Measurements from ENCODE around the gene NPC1. TPM values are rescaled to one million over a fixed set of nuclear protein-coding genes. Genes with fewer than 3 reads are reported as not detected.
"Not testable (repeated sequence)": the region's sequence is repeated elsewhere in the genome, so short reads cannot be mapped to it uniquely, and the experiment has no call there.

NPC1 gene
- total RNA-seq, 2 experiments from 2014 or later, result 54.5 to 55.3 TPM

GRCh38 chr18:23504720-23505119 lies 81.6 kb downstream of the NPC1 start:
- POLR2A ChIA-PET, result interaction anchor here (0.6 kb wide), 1 partner anchor 419 kb away, joined by 3 read pairs; no protein-coding TSS in a partner anchor
- no peak for DNase-seq
- Mint-ChIP-seq H3K36me3 (peaks cover 16% of the 10 kb centered on the region), H3K9me3 (no peaks in the 10 kb centered on the region), H3K27me3 (no peaks in the 10 kb centered on the region), H3K4me1 (peaks cover 38% of the 10 kb centered on the region), H3K27ac (peak overlapping the region; percentile 91), H3K4me3 (peak overlapping the region; percentile 93)
- ATAC-seq (ENCODE audit: low read depth), result no peak

- Mint-ChIP-seq H3K9me3 (no peaks in the 10 kb centered on the region), H3K4me3 (peak overlapping the region; percentile 93), H3K36me3 (peaks cover 15% of the 10 kb centered on the region), H3K27ac (peak overlapping the region; percentile 91), H3K27me3 (no peaks in the 10 kb centered on the region), H3K4me1 (peaks cover 43% of the 10 kb centered on the region)
- ATAC-seq (ENCODE audit: low read depth) (no peak), DNase-seq (no peak)
- POLR2A ChIA-PET, result interaction anchor here (0.8 to 2.1 kb wide), 2 partner anchors 81 to 1904 kb away, joined by 3 to 8 read pairs; no protein-coding TSS in a partner anchor
These were observed 82.4 kb downstream of the NPC1 start for GRCh38 chr18:23503963-23504344.

DNA sequence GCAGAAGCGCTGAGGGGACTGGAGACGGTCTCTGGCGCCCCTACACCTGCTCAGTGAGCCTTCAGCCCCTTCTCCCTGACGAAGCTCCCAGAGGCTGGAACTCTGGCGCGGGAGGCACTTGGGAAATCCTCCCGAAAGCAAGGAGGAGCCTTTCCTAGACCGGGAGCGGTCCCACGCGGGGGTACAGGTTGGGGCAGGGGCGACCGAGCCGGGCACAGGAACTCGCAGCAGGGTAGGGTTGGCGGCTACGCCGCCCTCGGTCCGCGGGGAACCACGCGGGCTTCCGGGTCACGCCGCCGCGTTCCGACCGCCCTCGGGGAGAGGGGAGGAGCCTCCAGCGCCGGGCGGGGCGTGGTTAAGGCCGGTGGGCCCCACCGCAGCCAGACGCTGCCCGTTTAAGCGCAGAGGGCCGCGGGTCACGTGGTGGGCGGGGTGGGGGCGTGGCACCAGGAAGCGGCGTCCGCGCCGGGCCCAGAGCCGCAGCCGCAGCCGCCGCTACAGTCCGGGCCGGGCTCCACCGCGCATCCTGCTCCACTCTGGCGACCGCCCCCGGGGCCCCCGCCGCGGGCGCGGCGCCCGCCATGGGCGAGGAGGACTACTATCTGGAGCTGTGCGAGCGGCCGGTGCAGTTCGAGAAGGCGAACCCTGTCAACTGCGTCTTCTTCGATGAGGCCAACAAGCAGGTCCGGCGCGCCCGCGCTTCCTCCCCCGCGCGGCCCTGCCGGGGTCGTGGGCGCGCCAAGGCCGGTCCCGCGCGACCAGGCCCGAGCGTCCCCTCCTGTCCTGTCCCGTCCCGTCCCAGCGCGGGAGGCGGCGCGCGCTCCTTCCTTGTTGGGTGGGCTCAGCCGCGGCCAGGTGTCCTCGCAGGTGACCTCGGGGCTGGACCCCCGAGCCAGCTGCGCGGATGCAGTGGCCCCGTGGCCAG lies 83.0 kb downstream of the NPC1 start, which contains the start of gene RMC1:
Gene RMC1, plus strand, starts transcription at position 474 of the 925 bp plus-strand sequence. Its CDS starts 108 bp downstream, at position 582.
- H3K4me3 Mint-ChIP-seq, result peak within 1 kb of the TSS; percentile 93
- POLR2A ChIA-PET, result interaction anchor here (0.6 to 2.1 kb wide), 3 partner anchors 82 to 1904 kb away, joined by 3 to 8 read pairs (median 3); partner anchors contain the start of gene CABYR
- H3K36me3 Mint-ChIP-seq, result peaks cover 11% of the 10 kb centered on the region
- no peaks in the 10 kb centered on the region for H3K27me3 Mint-ChIP-seq
- peaks cover 48% of the 10 kb centered on the region for H3K4me1 Mint-ChIP-seq
- ATAC-seq (ENCODE audit: low read depth) (peak; percentile 85), DNase-seq (peak; percentile 99)
- H3K27ac Mint-ChIP-seq, result peak within 1 kb of the TSS; percentile 91
- no peaks in the 10 kb centered on the region for H3K9me3 Mint-ChIP-seq

DNA sequence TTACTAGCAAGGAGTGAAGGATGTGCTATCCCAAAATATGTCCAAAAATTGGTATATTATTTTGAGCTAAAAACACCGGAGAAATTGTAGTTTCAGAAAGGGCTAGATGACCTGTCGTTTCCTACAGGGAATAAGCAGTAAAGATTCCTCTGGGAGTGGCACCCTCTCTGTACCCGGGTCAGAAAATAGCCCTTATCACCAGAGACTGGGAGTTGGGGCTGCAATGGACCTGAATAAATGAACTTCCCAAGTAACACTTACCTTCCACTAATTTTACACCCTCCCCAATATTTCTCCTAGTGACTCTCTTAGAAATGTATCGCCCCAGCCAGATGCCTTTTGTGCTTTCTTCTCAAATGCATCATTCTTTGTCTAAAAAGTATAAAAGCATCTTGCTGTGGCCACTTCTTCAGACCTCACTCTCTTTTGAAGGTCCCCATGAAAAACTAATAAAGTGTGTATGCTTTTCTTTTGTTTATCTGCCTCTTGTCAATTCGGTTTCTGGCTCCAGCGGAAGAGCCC lies 83.7 kb downstream of the NPC1 start:
- no peaks in the 10 kb centered on the region for H3K27me3 Mint-ChIP-seq
- POLR2A ChIA-PET, result interaction anchor here (0.6 to 2.1 kb wide), 2 partner anchors 83 to 636 kb away, joined by 3 to 8 read pairs; partner anchors contain the start of gene CABYR
- H3K36me3 Mint-ChIP-seq, result peaks cover 9% of the 10 kb centered on the region
- peak overlapping the region; percentile 85 for H3K4me3 Mint-ChIP-seq
- H3K27ac Mint-ChIP-seq, result peak overlapping the region; percentile 90
- no peak for DNase-seq
- no peak for ATAC-seq (ENCODE audit: low read depth)
- no peaks in the 10 kb centered on the region for H3K9me3 Mint-ChIP-seq
- peaks cover 44% of the 10 kb centered on the region for H3K4me1 Mint-ChIP-seq

DNA sequence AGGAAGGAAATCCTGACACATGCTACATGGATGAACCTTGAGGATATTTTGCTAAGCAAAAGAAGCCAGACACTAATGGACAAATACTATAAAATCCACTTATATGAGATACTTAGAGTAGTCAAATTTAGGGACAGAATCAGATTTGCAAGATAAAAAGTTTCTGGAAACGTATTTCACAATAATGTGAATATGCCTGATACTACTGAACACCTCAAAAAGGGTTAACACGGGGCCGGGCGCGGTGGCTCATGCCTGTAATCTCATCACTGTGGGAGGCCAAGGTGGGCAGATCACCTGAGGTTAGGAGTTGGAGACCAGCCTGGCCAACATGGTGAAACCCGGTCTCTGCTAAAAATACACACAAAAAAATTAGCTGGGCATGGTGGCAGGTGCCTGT lies 84.7 kb downstream of the NPC1 start:
- peaks cover 38% of the 10 kb centered on the region for H3K4me1 Mint-ChIP-seq
- H3K4me3 Mint-ChIP-seq, result no peak overlapping the region
- no peak overlapping the region for H3K27ac Mint-ChIP-seq
- H3K27me3 Mint-ChIP-seq, result no peaks in the 10 kb centered on the region
- ATAC-seq (ENCODE audit: low read depth), result no peak
- peaks cover 6% of the 10 kb centered on the region for H3K36me3 Mint-ChIP-seq
- POLR2A ChIA-PET, result no interaction called here
- no peak for DNase-seq
- H3K9me3 Mint-ChIP-seq, result no peaks in the 10 kb centered on the region

- Mint-ChIP-seq H3K27me3 (no peaks in the 10 kb centered on the region), H3K4me1 (peaks cover 32% of the 10 kb centered on the region), H3K27ac (no peak overlapping the region), H3K4me3 (no peak overlapping the region), H3K36me3 (no peaks in the 10 kb centered on the region), H3K9me3 (no peaks in the 10 kb centered on the region)
- DNase-seq (no peak), ATAC-seq (ENCODE audit: low read depth) (no peak)
- POLR2A ChIA-PET, result interaction anchor here (1.0 to 1.9 kb wide), 2 partner anchors 11 to 86 kb away, joined by 3 to 9 read pairs; no protein-coding TSS in a partner anchor
These were observed 87.0 kb downstream of the NPC1 start for GRCh38 chr18:23499291-23499781.

- Mint-ChIP-seq H3K36me3 (no peaks in the 10 kb centered on the region), H3K9me3 (no peaks in the 10 kb centered on the region), H3K4me1 (peaks cover 27% of the 10 kb centered on the region), H3K27me3 (no peaks in the 10 kb centered on the region), H3K4me3 (peak overlapping the region; percentile 18), H3K27ac (no peak overlapping the region)
- DNase-seq, result peak; percentile 56
- POLR2A ChIA-PET, result interaction anchor here (1.0 to 1.9 kb wide), 2 partner anchors 11 to 87 kb away, joined by 3 to 9 read pairs; no protein-coding TSS in a partner anchor
- ATAC-seq (ENCODE audit: low read depth), result peak; percentile 51
These were observed 87.4 kb downstream of the NPC1 start for GRCh38 chr18:23498877-23499276.

DNA sequence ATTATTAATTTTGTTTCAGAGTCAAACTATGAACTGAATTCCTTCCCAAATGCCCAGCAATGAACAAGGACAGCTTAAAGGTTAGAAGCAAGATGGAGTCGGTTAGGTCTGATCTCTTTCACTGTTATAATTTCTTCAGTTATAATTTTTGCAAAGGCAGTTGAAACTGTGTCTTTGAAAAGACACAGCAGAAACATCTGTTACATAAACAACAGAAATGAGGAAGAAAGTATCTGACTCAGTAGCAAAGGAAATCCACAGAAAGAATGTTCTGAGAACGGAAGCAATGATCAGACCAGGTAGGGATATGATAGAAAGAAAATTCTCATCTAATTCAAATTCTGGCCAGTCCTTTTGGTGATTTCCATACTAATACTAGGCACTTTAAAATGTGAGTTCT lies 88.2 kb downstream of the NPC1 start:
- H3K4me3 Mint-ChIP-seq, result no peak overlapping the region
- peaks cover 25% of the 10 kb centered on the region for H3K4me1 Mint-ChIP-seq
- POLR2A ChIA-PET, result interaction anchor here (1.0 to 1.9 kb wide), 2 partner anchors 10 to 88 kb away, joined by 3 to 9 read pairs; no protein-coding TSS in a partner anchor
- H3K27ac Mint-ChIP-seq, result no peak overlapping the region
- no peaks in the 10 kb centered on the region for H3K36me3 Mint-ChIP-seq
- DNase-seq, result no peak
- H3K9me3 Mint-ChIP-seq, result no peaks in the 10 kb centered on the region
- H3K27me3 Mint-ChIP-seq, result no peaks in the 10 kb centered on the region
- no peak for ATAC-seq (ENCODE audit: low read depth)

DNA sequence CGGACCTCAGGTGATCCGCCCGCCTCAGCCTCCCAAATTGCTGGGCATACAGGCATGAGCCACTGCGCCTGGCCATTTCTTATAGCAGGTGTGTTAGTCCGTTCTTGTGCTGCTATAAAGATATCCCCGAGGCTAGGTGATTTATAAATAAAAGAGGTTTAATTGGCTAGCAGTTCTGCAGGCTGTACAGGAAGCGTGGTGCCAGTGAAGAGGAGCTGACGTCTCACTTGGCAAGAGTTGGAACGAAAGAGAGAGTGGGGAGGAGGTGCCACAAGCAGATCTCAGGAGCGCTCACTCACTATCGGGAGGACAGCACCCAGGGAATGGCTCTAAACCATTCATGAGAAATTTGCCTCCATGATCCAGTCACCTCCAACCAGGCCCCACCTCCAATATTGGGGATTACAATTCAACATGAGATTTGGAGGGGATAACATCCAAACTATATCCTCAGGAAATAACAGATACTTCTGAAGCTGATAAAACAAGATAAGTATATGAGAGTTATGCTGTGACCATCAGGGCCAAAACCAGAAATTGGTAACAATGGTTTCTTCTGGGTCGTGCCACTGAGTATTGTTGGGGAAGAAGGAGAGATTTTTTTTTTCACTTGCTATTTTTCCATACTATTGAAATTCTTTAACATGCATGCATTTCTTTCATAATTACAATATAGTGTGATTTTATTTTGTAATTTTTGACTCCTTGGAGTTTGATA lies 90.4 kb downstream of the NPC1 start:
- DNase-seq, result no peak
- POLR2A ChIA-PET, result no interaction called here
- peaks cover 2% of the 10 kb centered on the region for H3K36me3 Mint-ChIP-seq
- H3K27ac Mint-ChIP-seq, result no peak overlapping the region
- peaks cover 17% of the 10 kb centered on the region for H3K4me1 Mint-ChIP-seq
- no peaks in the 10 kb centered on the region for H3K27me3 Mint-ChIP-seq
- no peaks in the 10 kb centered on the region for H3K9me3 Mint-ChIP-seq
- no peak for ATAC-seq (ENCODE audit: low read depth)
- H3K4me3 Mint-ChIP-seq, result no peak overlapping the region

- POLR2A ChIA-PET, result no interaction called here
- Mint-ChIP-seq H3K36me3 (peaks cover 2% of the 10 kb centered on the region), H3K9me3 (peaks cover 3% of the 10 kb centered on the region), H3K4me3 (no peak overlapping the region), H3K4me1 (peaks cover 17% of the 10 kb centered on the region), H3K27me3 (no peaks in the 10 kb centered on the region), H3K27ac (no peak overlapping the region)
- ATAC-seq (ENCODE audit: low read depth) (no peak), DNase-seq (no peak)
These were observed 91.3 kb downstream of the NPC1 start for GRCh38 chr18:23494992-23495391.

DNA sequence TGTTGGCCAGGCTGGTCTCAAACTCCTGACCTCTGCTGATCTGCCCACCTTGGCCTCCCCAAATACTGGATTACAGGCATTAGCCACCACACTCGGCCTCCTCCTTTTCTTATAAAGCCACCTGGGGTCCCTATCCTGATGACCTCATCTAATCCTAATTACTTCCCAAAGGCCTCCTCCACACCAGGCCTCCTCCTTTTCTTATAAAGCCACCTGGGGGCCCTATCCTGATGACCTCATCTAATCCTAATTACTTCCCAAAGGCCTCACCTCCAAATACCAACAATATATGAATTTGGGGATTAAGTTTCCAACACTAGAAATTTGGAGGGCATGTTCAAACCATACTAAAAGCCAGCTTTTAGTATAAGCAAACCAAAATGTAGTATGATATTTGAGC lies 92.7 kb downstream of the NPC1 start:
- Mint-ChIP-seq H3K36me3 (peaks cover 2% of the 10 kb centered on the region), H3K27me3 (no peaks in the 10 kb centered on the region), H3K27ac (no peak overlapping the region), H3K4me1 (peaks cover 10% of the 10 kb centered on the region), H3K9me3 (peaks cover 3% of the 10 kb centered on the region), H3K4me3 (no peak overlapping the region)
- DNase-seq (no peak), ATAC-seq (ENCODE audit: low read depth) (no peak)
- POLR2A ChIA-PET, result no interaction called here

GRCh38 chr18:23489586-23489985 lies 96.7 kb downstream of the NPC1 start:
- DNase-seq; H3K36me3 Mint-ChIP-seq; POLR2A ChIA-PET; H3K27me3 Mint-ChIP-seq; H3K4me3 Mint-ChIP-seq; ATAC-seq (ENCODE audit: low read depth); H3K27ac Mint-ChIP-seq; H3K4me1 Mint-ChIP-seq; H3K9me3 Mint-ChIP-seq: not testable (repeated sequence)
